GM12872 (cell line): ENCODE data around the gene ST14.

Experiments used
- TF ChIP-seq, protein P1 (sequence below): IDR thresholded peaks from 3 replicates; pipeline ENCODE4 v1.5.1; 2011; ENCODE audit warnings: low read depth, mild to moderate bottlenecking, low read length, moderate library complexity; ENCODE audit not compliant: insufficient read depth

Gene ST14

GRCh38 chr11:130159657-130160497 is at the start of gene ST14:
TSS of gene ST14 (plus strand) at chr11:130159782. CDS start at chr11:130159980, 198 bp downstream.
- TF ChIP-seq, protein P1, sequence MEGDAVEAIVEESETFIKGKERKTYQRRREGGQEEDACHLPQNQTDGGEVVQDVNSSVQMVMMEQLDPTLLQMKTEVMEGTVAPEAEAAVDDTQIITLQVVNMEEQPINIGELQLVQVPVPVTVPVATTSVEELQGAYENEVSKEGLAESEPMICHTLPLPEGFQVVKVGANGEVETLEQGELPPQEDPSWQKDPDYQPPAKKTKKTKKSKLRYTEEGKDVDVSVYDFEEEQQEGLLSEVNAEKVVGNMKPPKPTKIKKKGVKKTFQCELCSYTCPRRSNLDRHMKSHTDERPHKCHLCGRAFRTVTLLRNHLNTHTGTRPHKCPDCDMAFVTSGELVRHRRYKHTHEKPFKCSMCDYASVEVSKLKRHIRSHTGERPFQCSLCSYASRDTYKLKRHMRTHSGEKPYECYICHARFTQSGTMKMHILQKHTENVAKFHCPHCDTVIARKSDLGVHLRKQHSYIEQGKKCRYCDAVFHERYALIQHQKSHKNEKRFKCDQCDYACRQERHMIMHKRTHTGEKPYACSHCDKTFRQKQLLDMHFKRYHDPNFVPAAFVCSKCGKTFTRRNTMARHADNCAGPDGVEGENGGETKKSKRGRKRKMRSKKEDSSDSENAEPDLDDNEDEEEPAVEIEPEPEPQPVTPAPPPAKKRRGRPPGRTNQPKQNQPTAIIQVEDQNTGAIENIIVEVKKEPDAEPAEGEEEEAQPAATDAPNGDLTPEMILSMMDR, result no peak

DNA sequence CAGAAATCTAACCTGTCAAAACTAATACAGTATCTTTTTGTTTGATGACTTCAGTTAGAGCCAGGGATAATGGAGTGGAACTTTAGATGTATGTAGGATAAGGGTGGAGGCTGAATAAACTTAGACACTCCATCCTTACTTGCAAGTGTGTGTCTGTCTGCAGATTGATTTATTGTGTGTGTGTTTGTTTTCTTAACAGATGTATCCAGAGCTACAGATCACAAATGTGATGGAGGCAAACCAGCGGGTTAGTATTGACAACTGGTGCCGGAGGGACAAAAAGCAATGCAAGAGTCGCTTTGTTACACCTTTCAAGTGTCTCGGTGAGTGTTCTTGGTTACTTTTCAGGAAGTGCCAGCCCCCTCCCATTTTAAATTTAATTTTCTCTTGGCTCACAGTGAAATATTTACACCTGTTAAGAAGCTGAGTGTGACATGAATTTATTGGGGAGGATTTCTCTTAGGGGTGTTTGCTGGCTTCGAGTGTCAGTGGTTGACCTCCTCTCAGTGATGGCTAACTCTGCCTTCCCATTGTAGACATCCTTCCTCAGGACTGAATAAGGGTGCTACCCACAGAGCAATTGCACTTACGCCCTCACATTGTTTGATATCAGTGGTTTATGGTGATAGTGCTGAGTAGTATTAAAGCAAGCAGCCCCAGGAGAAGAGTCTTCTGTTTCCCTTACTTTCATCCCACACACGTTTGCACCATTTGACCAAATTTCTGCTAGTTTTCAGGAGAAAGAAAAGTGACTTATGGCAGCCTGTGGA is 49.1 kb upstream of the ST14 start:
- TF ChIP-seq, protein P1, result no peak

DNA sequence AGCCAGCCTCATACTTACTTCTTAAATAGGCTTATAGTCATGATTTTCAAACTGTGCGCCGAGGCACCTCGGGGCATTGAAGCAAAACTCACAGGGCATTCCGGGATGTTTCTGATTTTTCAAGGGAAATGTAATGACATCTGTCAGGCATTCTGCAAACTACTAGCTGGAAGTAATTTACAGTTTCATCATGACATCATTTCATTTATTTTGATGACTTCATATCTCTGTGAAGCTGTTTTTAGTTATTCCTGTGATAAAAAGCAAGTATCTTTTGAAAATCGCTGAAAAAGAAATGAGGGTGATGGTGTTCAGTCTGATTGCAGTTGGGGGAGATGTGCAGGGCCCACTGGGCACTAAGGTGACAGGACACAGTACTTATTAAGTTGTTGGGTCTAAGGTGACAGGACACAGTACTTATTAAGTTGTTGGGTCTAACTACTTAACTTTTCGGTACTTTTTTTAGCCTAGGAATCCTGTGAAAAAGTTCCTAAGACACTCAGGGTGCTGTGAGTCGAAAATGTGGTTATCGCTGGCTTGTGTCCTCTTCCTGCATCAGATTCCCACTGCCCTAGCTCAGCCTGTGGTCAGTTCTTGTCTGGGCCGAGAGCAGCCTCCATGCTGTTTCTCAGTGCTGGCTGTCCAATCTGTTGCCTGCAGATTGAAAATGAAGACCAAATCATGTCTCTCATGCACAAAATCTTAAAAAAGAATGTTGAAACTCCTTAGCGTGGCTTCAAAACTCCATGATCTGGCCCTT is 47.3 kb upstream of the ST14 start:
- TF ChIP-seq, protein P1, result no peak

- TF ChIP-seq, protein P1, result no peak
These were observed 45.3 kb upstream of the ST14 start for GRCh38 chr11:130114281-130114680.

DNA sequence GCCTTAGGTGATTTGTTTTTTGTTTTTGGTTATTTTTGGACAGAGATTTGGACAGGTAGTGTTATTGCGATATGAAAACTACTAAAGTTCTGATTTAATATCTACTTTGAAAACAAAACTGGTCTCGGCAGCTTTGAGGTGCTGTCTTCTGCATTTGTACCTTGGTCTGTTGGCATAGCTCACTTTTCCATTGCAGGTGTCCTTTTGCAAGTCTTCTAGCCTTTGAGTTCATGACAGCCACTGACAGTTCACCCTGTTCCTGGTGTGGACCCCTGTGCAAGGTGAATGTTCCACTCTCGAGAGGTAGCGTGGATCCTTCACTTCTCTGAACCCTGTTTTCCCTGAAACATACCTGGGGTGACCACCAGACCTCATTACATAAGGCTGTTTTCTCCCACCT is 44.9 kb upstream of the ST14 start:
- TF ChIP-seq, protein P1, result no peak

GRCh38 chr11:130115218-130115617 is 44.4 kb upstream of the ST14 start:
- TF ChIP-seq, protein P1, result no peak

- TF ChIP-seq, protein P1, result no peak
These were observed 41.4 kb upstream of the ST14 start for GRCh38 chr11:130118165-130118564.
